ENCODE data around the gene CREB3L4.

- TF ChIP-seq GATA2 (IDR thresholded peaks at IDR 0.05; ENCODE audit: low read depth, low read length) (no peak), GATA3 (IDR thresholded peaks at IDR 0.05; ENCODE audit: low read depth, low read length) (no peak)
Observed at GRCh38 chr1:153985941-153986761, 18.4 kb downstream of the CREB3L4 start, which contains the start of gene RAB13.
